ENCODE results near the gene PTDSS2. TPM values are rescaled to one million over a fixed set of nuclear protein-coding genes. Genes with fewer than 3 reads are reported as not detected.

The PTDSS2 gene
- total and polyA plus RNA-seq, 2 donors from 2014 or later, result 28.5 to 37.7 TPM

DNA sequence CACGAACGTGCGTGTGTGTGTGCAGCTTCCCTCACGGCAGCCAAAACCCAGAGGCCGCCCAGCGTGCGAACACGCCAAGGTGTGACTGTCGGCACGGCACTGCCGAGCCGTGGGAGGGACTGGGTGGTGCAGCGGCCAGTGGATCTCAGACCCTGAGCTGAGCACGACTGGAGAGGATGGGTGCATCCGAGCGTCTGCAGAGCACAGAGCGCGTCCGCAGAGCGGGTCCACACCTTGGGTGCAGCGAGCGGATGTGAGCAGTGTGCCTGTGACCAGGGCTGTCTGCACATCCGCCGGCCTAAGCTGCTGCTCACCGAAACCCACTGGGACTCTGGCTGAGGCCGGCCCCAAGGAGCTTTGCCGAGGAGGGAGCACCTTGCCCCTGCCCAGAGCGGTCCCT, 22.7 kb downstream of the PTDSS2 start:
- H3K9ac ChIP-seq (ENCODE audit: low read length in 3 of 3), result no peak overlapping the region
- intact Hi-C loops (cut with DNase I), result no loop called here
- H3K4me1 ChIP-seq (ENCODE audit: control insufficient read depth in 2 of 3, insufficient read depth in 2 of 3, low read depth in 1 of 3, low read length in 3 of 3), result peaks cover 0 to 11% (median 6%) of the 10 kb centered on the region in 3 donors
- no peak overlapping the region for H3K27ac ChIP-seq (ENCODE audit: low read depth in 2 of 2, low read length in 2 of 2)
- TF ChIP-seq, protein P1, sequence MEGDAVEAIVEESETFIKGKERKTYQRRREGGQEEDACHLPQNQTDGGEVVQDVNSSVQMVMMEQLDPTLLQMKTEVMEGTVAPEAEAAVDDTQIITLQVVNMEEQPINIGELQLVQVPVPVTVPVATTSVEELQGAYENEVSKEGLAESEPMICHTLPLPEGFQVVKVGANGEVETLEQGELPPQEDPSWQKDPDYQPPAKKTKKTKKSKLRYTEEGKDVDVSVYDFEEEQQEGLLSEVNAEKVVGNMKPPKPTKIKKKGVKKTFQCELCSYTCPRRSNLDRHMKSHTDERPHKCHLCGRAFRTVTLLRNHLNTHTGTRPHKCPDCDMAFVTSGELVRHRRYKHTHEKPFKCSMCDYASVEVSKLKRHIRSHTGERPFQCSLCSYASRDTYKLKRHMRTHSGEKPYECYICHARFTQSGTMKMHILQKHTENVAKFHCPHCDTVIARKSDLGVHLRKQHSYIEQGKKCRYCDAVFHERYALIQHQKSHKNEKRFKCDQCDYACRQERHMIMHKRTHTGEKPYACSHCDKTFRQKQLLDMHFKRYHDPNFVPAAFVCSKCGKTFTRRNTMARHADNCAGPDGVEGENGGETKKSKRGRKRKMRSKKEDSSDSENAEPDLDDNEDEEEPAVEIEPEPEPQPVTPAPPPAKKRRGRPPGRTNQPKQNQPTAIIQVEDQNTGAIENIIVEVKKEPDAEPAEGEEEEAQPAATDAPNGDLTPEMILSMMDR (IDR thresholded peaks at IDR 0.05; ENCODE audit: borderline replicate concordance, extremely low read depth, insufficient read depth), result no peak
- DNase-seq (peak in 1 of 5 donors; percentile 22), FAIRE-seq (no peak)
- no peaks in the 10 kb centered on the region for H3K36me3 ChIP-seq (ENCODE audit: control insufficient read depth in 2 of 3, insufficient read depth in 3 of 3, low read length in 3 of 3)
- H3K27me3 ChIP-seq (ENCODE audit: control insufficient read depth, insufficient read depth, low read length), result no peaks in the 10 kb centered on the region
- H3K9me3 ChIP-seq (ENCODE audit: control insufficient read depth in 2 of 3, insufficient read depth in 1 of 3, low read length in 3 of 3), result no peaks in the 10 kb centered on the region
- no peak overlapping the region for H3K4me3 ChIP-seq (ENCODE audit: low read length in 3 of 3)

DNA sequence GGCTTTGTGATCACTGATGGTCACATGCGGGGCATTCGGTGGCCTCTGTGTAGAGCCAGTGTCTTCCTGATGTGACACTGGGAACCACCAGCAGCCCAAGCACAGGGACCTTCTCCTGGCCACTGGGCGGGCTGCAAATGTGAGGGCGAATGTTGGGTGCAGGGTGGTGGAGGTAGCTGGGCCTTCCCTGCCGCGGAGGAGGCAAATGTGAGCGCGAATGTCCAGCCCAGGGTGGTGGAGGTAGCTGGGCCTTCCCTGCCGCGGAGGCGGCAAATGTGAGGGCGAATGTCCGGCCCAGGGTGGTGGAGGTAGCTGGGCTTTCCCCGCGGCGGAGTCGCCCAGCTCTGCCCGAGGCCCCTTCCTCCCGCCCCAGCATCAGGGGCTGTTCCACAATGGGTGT, 23.3 kb downstream of the PTDSS2 start:
- Histone ChIP-seq H3K9me3 (ENCODE audit: control insufficient read depth in 2 of 3, insufficient read depth in 1 of 3, low read length in 3 of 3) (no peaks in the 10 kb centered on the region), H3K36me3 (ENCODE audit: control insufficient read depth in 2 of 3, insufficient read depth in 3 of 3, low read length in 3 of 3) (no peaks in the 10 kb centered on the region), H3K27me3 (ENCODE audit: control insufficient read depth, insufficient read depth, low read length) (no peaks in the 10 kb centered on the region), H3K9ac (ENCODE audit: low read length in 3 of 3) (no peak overlapping the region), H3K4me1 (ENCODE audit: control insufficient read depth in 2 of 3, insufficient read depth in 2 of 3, low read depth in 1 of 3, low read length in 3 of 3) (peaks cover 0 to 8% (median 6%) of the 10 kb centered on the region in 3 donors), H3K27ac (ENCODE audit: low read depth in 2 of 2, low read length in 2 of 2) (no peak overlapping the region), H3K4me3 (ENCODE audit: low read length in 3 of 3) (no peak overlapping the region)
- FAIRE-seq, result no peak
- no peak for DNase-seq
- TF ChIP-seq, protein P1 (IDR thresholded peaks at IDR 0.05; ENCODE audit: borderline replicate concordance, extremely low read depth, insufficient read depth), result no peak
- intact Hi-C loops (cut with DNase I), result no loop called here

DNA sequence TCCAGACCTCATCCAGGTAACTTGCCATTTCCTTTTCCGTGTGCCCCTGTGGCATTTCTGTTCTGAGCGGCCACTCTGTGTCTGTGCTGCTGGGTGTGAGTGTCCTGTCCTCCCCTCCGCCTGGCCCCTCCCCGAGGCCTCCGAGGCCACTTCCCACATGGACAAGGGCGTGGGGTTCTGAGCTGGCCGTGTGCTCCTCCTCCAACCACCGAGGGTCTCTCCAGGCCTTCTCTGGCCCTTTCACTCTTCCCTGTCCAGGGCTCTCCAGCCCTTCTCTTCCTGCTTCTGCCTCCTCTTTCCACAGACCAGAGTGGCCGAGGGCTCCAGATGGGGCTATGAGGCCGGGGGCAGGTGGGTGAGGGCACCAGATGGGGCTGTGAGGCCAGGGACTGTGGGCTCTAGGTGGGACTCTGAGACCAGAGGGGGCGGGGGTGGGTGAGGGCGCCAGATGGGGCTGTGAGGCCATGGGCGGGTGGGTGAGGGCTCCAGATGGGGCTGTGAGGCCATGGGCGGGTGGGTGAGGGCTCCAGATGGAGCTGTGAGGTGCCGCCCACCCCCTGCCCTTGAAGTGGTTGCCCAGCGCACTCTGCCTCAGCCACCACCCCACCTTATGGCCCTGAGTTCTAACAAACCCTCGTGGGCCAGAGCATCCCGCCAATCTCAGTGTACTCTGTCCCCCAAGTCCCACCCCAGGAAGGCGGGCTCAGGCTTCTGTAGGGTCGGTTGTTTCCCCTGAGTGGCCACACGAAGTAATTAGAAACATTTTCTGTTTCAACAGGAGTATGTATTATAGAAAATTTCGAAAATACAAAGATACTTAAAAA, 24.1 kb downstream of the PTDSS2 start:
- no peak overlapping the region for H3K9ac ChIP-seq (ENCODE audit: low read length in 3 of 3)
- intact Hi-C loops (cut with DNase I), result no loop called here
- TF ChIP-seq, protein P1 (IDR thresholded peaks at IDR 0.05; ENCODE audit: borderline replicate concordance, extremely low read depth, insufficient read depth), result no peak
- H3K27me3 ChIP-seq (ENCODE audit: control insufficient read depth, insufficient read depth, low read length), result no peaks in the 10 kb centered on the region
- no peaks in the 10 kb centered on the region for H3K36me3 ChIP-seq (ENCODE audit: control insufficient read depth in 2 of 3, insufficient read depth in 3 of 3, low read length in 3 of 3)
- H3K9me3 ChIP-seq (ENCODE audit: control insufficient read depth in 2 of 3, insufficient read depth in 1 of 3, low read length in 3 of 3), result no peaks in the 10 kb centered on the region
- H3K4me3 ChIP-seq (ENCODE audit: low read length in 3 of 3), result no peak overlapping the region
- FAIRE-seq (no peak), DNase-seq (no peak)
- no peak overlapping the region for H3K27ac ChIP-seq (ENCODE audit: low read depth in 2 of 2, low read length in 2 of 2)
- H3K4me1 ChIP-seq (ENCODE audit: control insufficient read depth in 2 of 3, insufficient read depth in 2 of 3, low read depth in 1 of 3, low read length in 3 of 3), result peaks cover 0 to 8% (median 6%) of the 10 kb centered on the region in 3 donors
